SIG-M5 (cell line): Measurements from ENCODE around the gene UCP3.

Experiments
- DNase-seq: peaks from one replicate; lab custom pipeline; 2025; lab: John Stamatoyannopoulos, UW

Gene UCP3

DNA sequence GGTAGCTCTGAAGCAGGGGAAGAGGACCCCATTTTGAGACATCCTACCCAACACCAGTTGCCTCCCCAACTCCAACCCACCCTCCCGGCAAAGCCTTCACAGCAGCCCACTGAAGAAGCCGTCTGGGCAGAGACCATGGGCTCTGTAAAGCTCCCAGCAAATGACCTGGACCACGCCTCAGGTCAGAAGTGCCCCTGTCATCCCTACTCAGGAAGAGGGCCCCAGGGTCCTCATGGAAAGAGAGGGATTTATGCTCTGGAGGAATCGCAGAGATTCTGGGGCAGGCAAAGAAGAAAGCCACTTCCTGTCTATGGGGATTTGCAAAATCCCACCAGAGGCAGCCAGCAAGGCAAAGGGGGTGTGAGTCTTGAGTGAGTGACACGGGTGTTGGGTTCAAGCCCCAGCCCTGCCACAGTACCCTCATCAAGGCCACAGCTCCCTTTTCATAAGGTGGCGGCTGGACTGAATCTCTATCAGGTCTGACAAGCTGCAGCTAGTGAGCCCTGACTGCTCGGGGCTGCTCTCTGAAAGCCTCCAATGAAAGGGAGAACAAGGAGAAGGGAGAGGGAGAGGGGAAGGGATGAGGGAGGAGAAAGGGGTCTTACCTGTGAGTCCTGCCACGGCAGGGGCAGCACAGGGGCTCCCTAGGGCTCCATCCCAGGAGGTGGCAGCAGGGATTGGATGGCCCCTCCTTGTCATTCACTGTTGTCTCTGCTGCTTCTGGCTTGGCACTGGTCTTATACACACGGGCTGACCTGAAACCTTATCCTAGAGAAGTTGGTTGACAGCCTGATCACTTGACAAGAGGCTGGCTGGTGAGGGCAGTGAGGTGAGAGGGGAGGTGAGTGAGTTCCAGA, at the start of gene UCP3:
Gene UCP3 (minus strand): TSS at position 713 of the 857 bp plus-strand sequence. CDS start 2,043 bp downstream, outside the sequence.
- DNase-seq: no peak

- no peak for DNase-seq
These were observed 48.6 kb upstream of the UCP3 start for GRCh38 chr11:74057249-74058151.

DNA sequence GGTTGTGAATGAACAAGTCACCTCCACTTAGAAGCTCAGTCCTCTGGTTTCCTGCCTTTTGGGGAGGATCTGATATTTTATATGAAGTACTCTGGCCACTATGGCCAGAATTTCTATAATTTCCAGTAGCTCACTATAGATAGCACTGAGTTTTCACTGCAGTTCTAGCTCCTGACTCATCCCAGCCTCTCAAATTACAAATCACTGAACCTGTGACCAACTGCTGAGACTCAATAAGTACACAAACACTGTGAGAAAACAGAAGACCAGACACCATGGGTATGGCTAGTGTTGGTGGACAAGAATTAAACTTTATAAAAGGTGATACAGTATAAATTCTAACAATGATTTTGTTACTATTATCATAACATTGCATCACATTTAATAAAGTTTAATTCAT, 47.1 kb upstream of the UCP3 start:
- no peak for DNase-seq

DNA sequence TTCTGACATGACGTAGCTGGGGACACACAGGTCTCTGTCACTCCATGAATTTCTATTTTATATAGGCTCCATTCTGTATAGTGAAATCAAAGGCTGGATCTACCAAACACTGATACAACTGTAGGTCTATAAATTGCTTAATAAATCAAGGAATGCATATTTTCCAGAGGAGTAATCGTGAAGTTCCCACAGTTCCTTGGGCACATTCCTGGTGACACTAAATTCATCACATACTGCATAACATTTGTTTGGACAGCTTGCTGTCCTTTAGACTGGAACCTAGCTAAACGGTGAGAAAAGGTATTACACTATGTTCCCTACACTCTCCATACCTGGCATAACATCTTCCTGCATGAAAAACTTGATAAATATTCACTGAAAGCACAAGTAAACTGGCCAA, 41.6 kb upstream of the UCP3 start:
- DNase-seq: no peak

DNA sequence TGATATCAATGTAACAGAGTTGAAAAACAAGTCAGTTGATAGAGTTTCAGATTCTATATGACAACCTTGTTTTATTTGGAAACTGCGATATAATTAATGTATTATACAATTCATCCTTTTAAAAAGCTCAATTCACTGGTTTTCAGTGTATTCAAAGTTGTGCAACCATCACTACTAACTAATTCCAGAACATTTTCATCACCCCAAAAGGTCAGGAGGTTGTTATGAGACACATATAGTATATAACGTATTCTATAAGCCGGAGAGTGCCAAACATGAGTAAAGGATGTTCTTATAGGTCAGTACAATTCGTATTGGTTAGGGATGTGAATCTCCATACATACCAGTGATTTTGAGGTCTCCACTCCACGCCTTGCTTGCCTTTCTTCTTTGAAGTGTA, 40.1 kb upstream of the UCP3 start:
- DNase-seq: no peak

DNA sequence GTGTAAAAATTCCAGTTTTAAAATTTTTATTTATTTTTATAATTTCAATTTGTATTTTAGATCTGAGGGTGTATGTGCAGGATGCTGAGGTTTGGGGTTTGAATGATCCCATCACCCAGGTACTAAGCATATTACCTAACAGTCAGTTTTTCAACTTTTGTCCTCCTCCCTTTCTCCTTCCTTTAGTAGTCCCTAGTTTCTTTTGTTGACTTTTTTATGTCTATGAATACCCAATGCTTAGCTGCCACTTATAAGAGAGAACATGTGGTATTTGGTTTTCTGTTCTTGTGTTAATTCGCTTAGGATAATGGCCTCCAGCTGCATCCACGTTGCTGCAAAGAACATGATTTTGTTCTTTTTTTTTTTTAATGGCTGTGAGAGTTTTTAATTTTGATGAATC, 35.7 kb upstream of the UCP3 start:
- no peak for DNase-seq

GRCh38 chr11:74043450-74043849, 34.6 kb upstream of the UCP3 start:
- no peak for DNase-seq

DNA sequence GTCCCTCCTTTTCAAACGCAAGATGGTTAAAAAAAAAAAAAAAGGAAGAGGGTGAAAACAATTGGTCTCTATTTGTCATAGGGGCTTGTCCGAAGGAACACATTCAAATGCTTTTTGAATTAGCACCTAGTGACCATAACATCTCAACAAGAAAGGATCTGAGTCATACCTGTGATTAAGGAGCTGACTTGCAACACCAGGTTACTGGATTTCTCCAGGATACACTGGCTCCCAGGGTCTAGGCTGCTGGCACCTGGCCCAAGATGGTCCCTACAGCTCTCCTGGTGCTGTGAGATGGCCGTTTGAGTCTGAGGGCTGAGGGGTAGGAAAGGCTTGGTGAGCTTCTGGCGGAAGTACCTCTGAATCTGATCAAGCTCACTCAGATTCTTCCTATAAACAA, 28.4 kb upstream of the UCP3 start:
- DNase-seq: no peak

GRCh38 chr11:74035264-74035663, 26.4 kb upstream of the UCP3 start:
- no peak for DNase-seq

DNA sequence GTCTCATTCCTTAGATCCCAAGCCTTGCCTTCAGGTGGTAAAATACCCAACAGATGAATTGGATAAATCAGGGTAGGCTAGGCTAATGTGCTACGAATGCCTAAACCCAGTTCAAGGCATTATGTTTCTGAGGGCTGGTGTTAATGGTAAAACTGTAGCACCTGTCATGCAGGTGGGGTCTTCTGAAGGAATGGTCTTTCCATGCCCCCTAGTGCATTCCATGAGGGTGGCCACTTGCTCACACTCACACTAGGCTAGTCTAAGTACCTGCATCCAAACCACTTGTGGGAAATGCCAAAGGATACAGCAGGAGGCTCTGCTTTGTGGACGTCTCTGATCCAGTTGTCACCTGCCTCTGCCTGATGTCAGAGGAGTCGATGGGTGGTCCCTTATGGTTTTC, 24.2 kb upstream of the UCP3 start:
- DNase-seq: no peak

DNA sequence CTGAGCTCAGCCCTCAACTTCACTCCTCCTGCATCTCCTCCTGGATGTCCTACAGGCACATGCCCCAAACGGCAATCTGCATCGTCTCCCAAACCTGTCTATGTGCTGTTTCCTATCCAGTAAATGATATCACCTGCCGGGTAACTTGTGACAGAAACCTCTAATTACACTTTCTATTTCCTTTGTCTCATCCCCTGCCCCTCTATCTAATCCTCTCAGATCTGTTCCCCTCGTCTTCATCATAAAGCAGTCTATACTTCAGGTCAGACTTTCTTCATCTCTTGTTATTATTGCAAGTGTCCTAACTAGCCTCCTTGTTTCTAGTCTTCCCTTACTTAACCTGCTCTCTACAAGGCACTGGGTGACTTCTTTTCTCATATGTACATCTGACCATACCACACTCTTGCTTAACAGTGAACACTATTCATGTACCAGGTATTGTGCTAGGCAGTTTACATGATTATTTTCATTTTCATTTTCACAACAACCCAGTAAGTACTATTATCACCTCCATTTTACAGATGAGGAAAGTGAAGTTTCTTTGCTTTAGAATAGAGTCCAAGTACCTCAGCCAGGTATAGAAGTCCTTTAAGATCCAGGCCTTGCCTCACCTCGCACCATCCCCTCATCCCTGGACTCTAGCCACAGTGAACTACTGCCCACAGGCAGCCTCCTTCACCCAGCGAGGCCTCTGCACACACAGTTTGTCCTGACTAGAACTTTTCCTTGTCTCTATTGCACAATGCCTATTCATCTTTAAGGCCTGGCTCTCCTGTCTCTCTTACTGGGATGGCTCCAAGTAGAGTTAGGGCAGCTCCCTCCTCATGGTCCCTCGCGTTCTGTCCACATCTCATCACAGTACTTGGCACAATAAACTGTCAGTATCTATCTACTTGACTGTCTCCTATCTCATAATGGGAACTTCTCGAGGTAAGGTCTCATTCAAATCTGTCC, 22.1 kb upstream of the UCP3 start:
- no peak for DNase-seq

GRCh38 chr11:74025467-74026166, 16.7 kb upstream of the UCP3 start:
- no peak for DNase-seq

GRCh38 chr11:74024261-74025029, 15.6 kb upstream of the UCP3 start:
- no peak for DNase-seq

- DNase-seq: no peak
These were observed 14.4 kb upstream of the UCP3 start for GRCh38 chr11:74023276-74023675.

DNA sequence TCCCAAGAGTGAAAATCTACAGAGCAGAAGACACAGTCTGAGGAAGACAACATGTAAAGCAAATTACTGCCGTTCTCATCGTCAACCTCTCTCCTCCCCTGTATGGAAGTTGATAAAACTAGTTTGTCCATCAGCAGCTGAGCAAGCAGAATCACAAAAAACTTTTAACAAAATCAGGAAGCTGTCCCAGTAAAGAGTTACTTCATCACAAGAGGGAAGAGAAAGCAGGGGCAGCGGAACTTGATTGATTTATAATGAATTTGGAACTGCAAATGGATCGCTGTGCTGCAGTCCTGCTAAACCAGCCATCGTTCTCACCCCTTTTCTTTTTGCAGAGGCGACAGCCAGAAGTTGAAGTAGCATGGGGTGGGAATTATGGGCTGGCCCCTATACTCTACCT, 13.7 kb upstream of the UCP3 start:
- DNase-seq: no peak

DNA sequence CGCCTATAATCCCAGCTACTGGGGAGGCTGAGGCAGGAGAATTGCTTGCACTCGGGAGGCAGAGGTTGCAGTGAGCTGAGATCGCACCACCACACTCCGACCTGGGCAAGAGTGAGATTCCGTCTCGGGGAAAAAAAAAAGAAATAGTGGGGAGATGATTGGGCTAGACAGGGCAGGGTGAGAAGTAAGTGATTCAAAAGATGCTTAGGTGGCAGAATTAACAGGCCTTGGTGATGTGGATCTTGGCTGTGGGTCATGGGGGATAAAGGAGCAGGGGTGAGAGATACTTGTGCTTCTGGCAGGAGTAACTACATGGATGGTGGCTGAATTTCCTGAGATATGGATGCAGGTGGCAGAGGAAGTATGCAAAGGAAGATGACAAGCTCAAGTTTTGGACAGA, 13.1 kb upstream of the UCP3 start:
- no peak for DNase-seq

GRCh38 chr11:74020539-74020938, 11.7 kb upstream of the UCP3 start:
- DNase-seq: no peak

DNA sequence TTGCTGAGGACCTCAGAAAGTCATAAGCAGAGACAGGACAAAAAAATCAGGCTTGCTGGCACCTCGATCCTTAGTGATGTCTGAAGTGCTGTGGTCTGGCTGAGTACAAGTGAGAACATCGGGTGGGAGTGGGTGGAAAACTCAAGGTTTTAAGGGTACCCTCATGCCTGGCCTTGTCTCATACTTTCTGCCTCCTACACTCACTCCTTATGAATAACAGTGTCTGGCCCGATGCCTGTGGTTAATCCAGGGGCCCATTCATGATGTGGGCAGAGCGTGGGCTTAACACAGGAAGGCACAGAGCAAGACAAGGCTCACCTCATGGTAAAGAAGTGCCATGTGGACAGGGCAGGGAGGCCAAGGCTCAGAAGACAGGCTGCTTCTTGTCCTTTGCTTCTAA, 11.0 kb upstream of the UCP3 start:
- DNase-seq: no peak

DNA sequence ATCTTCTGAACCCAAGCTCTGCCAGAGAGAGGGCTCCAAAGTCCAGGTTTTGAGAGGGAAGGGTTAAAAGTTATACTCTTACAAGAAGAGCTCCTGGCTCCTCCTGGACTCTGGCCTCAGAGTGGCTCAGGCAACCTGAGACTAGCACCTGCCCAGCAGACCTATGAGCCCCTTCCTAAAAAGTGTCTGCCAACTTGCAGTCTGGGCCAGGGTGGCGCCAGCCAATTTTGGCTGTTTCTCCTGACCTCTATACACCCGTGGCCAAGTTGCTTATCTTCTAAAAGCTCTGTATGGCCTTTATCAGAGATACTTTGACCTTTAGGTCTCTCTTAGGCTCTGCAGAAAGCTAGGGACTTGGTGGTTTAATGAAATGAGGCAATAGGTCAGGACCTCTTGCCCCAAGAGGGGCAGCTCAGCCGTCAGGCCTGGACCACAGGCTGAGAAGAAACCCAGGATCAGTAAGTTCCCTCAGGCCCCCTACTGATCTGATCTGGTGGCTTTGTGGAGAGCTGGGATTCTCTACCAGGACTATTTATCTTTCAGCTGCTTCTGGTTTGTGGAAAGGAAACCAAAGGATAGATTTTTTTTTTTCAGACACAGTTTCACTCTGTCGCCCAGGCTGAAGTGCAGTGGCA, 10.3 kb upstream of the UCP3 start:
- no peak for DNase-seq
